GM19463 (cell line): ENCODE measurements around the gene ZNF511.

ENCODE experiments used
- ATAC-seq: cut with Tn5 transposase; IDR thresholded peaks from one replicate; pipeline ENCODE4 v1.9.1; 2021; ENCODE audit warnings: mild to moderate bottlenecking, moderate library complexity; ENCODE audit not compliant: unreplicated experiment

The ZNF511 gene

DNA sequence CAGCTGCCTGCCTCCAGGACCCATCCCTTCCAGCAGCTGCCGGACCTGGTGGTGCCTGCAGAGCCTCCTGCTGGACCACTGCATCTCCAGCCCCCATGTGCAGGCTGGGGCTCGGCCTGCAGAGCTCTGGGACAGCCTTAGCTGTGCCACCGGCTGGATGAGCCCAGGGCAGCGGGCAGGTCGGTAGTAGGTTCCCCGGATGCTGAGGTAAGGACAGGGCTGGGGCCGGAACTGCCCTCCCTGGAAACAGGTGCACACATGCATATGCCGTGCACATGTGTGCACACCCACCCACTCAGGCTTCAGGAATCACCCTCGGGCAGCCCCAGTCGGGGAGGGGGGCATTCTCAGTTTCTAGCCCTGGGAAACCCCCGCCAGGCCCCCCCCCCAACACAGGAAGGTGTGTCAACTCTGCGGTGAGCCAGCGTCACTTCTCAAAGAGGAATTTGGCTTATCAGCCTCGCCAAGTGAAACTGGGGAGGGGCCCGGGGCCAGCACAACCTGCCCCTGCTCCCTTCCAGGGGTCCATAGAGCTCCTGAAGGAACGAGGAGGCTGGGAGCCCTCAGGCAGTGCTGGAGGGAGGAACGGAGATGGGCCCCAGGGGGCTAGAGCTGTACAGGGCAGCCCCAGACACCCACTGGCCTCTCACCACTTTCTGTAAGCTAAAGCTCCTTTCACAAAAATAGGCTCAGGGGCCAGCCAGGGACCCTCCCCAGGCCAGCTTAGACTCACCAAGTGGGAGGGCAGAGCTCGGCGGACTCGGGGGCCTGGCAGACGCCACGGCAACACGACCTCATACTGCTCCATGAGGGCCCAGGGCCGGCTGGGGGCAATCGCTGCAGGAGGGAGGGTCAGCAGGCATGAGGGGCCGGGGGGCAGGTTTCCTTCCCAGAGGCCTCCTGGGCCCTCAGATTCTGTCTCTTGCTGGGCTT lies 33.7 kb upstream of the ZNF511 start:
- peak; percentile 51 for ATAC-seq

DNA sequence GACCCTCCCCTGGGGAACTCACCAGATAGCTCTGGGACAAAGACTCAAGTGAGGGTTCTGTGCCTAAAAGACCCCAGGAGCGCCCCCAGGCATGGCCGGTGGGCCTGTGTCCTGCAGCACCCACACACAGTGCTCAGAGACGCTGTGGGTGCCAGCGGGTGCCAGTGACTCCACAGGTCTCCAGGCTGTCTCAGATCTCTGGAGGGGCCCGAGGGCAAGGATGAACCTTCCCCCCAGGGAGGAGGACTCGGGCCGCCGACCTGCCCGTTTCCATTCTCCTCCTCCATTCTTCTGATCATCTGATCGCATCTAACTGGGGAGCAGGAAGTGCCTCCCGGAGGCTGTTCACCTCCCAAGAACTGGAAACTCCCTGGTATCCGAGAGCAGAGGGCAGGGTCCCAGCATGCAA lies 33.0 kb upstream of the ZNF511 start:
- ATAC-seq = peak; percentile 40

DNA sequence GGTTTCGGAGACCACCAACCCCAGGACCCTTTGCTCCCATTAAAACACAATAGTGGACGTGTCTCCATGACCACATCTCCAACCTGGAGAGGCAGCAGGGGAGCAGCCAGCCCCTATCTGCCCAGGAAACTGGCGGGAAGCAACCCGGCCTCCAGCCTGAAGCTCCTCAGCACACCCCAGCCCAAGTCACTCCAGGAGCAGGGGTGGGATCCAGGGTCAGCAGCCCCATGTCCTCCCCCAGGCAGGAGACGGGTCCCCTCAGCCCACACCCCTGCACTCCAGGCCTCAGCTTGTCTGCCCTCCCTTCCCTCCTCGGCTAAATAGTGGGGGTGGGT lies 32.6 kb upstream of the ZNF511 start:
- ATAC-seq = no peak

DNA sequence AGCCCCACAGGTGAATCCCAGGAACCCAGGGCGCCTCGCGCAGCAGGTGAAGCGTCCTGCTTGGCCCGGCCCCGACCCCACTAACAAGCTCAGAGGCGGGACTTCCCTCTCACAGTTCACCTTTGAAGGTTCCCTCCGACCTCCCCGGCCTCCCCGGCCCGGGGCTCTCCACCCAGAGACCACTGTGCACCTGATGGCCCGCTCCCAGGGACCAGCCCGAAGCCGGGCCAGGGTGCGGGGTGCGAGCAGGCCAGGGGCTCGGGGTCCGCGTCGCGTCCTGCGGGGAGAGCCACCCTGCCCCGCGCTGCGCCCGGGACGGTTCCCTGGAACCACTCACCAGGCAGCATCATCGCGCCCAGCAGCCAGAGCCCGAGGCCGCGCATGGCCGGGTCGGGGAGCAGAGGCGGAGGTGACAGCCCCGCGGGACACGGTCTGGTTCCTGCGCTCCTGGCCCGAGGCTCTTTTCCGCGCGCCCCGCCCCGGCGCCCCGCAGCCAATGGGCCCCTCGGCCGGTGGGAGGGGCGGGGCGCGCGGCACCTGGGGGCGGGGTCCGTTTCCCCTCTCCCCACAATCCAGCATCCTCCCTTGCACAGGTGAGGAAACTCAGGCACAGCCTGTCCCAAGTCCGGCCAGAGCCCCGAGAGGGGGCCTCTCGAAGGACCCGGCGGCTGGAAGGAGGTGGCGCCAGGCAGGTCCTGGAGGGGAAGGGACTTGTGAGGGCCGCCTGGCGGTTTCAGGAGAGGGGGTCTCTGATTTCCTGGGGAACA lies 32.1 kb upstream of the ZNF511 start, which contains the start of gene ADAM8:
Gene ADAM8, minus strand, starts transcription at position 434 of the 767 bp plus-strand sequence. Its CDS starts 51 bp downstream, at position 383.
- peak; percentile 44 for ATAC-seq

GRCh38 chr10:133277277-133277992 lies 31.3 kb upstream of the ZNF511 start:
- no peak for ATAC-seq

- no peak for ATAC-seq
Measured at GRCh38 chr10:133277993-133278576, 30.6 kb upstream of the ZNF511 start.

- ATAC-seq = peak; percentile 33
Measured at GRCh38 chr10:133278577-133279265, 30.0 kb upstream of the ZNF511 start.

- ATAC-seq = no peak
Measured at GRCh38 chr10:133279326-133280226, 29.1 kb upstream of the ZNF511 start.

DNA sequence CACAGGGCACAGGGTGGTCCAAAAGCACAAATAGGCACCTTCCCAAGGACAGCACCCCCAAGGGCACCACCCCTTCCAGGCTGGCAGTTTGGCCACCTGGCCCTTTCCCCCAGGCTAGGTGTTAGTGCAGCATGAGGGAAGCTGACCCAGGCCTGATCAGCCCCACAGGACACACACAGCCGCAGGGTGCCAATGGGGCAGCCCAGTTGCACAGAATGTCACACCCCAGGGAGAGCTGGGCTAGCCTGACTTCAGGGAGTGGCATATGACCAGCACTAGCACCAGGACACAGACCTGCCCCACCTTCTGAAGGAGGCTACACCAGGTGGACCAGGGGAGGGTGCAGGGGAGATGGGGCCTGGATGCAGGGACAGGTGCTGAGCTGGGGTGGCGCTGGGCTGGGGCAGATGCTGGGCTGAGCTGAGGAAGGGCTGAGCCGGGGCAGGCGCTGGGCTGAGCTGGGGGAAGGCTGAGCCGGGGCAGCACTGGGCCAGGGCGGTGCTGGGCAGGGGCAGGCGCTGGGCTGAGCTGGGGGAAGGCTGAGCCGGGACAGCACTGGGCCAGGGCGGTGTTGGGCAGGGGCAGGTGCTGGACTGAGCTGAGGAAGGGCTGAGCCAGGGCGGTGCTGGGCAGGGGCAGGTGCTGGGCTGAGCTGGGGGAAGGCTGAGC lies 28.2 kb upstream of the ZNF511 start:
- ATAC-seq = no peak

DNA sequence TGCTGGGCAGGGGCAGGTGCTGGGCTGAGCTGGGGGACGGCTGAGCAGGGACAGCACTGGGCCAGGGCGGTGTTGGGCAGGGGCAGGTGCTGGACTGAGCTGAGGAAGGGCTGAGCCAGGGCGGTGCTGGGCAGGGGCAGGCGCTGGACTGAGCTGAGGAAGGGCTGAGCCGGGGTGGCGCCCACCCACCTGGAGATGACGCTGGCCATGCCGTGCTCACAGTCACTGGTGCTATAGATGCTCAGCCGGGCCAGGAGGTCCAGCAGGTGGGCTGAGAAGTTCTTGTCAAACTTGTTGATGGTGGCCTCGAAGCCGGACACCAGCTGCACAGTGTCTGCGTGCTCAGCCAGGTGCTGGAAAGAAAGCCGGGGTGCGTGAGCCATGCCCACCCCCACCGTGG lies 27.6 kb upstream of the ZNF511 start:
- ATAC-seq = no peak

GRCh38 chr10:133281628-133282372 lies 26.9 kb upstream of the ZNF511 start:
- no peak for ATAC-seq

DNA sequence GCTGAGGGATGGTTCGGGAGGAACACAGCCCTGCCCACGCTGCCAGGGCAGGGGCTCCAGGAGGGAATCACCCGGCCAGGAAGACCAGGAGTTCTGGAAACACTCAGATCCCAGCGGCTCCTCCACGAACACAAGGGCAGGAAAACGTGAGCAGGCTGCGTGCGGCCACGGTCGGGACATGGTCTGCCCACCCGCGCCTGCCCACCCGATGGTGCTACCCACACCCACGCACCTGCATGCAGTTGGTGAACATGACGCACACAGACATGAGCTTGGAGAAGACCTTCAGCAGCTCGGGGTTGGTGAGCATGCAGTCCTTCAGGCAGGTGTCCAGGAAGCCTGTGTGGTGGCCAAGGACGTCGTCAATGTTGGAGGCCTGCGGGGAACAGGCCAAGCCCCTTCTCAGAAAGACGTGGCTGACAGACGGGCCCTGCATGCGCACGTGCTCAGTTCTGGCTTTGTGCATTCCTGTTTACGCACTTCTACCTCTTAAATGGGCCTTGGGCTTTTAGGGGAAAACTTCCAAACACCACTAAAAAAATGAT lies 25.8 kb upstream of the ZNF511 start:
- no peak for ATAC-seq

- ATAC-seq = no peak
Measured at GRCh38 chr10:133283931-133284330, 24.8 kb upstream of the ZNF511 start.

GRCh38 chr10:133285217-133285616 lies 23.5 kb upstream of the ZNF511 start:
- no peak for ATAC-seq

GRCh38 chr10:133286366-133286765 lies 22.3 kb upstream of the ZNF511 start:
- ATAC-seq = no peak

- no peak for ATAC-seq
Measured at GRCh38 chr10:133287832-133288500, 20.7 kb upstream of the ZNF511 start.

DNA sequence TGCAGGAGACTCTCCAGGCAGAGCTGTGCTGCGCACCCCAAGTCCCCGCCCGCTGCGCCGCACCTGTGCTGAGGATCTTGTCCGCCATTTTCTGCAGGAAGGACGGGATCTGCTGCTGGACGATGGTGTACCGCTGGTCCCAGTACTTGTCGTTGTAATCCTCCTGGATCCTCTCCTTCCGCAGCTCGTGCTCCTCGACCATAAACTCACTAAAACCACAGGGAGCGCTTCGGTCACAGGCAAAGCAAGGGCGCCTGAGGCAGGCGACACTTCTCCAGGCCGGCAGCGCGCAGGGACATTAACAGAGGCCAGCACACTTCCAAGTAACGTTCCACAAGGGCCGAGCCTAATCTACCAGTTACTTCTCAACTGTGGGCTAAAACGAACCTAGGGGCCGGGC lies 19.0 kb upstream of the ZNF511 start:
- ATAC-seq = no peak
